Measurements from ENCODE around the gene USP25. TPM values are rescaled to one million over a fixed set of nuclear protein-coding genes. Genes with fewer than 3 reads are reported as not detected.

Gene USP25
- total and polyA plus RNA-seq, 10 donors, result 9.3 to 62.2 (median 48.2) TPM

DNA sequence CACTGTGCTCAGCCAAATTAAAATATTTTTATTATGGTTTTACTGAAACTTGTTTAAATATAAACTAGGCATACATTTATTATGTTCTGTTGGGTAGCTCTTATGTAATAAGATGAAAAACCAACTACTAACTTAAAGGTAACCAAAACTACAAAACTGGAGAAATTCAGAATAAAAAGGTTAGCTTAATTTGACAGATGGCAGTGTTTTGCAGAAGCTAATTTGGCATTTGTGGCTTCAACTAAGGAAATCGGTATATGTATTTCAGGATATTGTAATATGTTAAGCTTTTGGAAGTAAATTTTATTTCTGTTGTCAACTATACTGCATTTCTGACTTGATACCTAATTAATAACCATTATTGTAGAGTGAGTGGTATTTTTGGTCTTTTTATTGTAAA lies 18.8 kb downstream of the USP25 start:
- TF ChIP-seq POLR2A (IDR thresholded peaks at IDR 0.05), result no peak
- no peak for TF ChIP-seq POLR2AphosphoS5 (IDR thresholded peaks at IDR 0.05)
- intact Hi-C loops (cut with DNase I; ENCODE audit: low total_unique reads), result no loop called here
- Histone ChIP-seq H3K27me3 (replicated peaks in 1 of 7) (no peaks in the 10 kb centered on the region), H3K27ac (no peak overlapping the region), H3K36me3 (peaks cover 0 to 3% (median 0%) of the 10 kb centered on the region in 6 donors), H3K9me3 (no peaks in the 10 kb centered on the region), H3K4me3 (no peak overlapping the region), H3K4me1 (peaks cover 14 to 97% (median 57%) of the 10 kb centered on the region in 6 donors)
- 32 to 56% (median 44%) methylated on average over 1 of the region's 1 CpG for WGBS, 5 donors
- DNase-seq, result no peak

DNA sequence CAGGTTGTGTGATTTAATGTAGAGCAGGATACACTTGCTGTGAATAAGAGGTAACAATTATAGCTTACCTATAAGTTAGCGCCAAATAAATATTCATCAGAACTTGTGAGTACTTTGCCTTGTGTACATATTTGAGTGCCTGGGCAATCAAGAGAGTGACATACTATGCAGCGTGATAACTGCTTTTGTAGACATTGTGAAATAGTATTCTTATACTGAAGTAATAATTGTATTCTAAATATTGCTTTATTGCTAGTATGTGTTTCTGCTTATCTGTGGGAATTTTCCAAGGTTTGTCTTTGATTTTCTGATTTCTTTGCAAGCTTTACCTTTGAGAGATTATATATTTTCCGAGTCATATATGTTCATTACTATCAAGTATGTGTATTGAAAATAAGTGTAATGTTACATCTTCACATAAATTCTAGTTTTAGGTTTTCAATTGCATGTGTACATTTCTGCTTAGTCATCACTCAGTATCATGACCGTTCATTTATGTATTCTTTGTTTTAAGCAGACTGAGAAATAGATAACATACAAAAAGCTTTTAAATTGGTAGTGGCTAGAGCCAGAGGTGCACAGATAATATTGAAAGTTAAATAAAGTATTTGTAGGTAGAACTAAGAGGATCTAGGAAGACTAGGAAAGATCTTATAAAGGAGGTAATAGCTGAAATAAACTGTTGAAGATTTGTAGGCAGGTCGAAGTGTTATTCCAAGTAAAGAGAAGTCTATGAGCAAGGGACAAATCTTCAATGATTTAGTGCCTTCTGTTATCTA lies 19.5 kb downstream of the USP25 start:
- intact Hi-C loops (cut with DNase I; ENCODE audit: low total_unique reads), result no loop called here
- TF ChIP-seq, protein P1, sequence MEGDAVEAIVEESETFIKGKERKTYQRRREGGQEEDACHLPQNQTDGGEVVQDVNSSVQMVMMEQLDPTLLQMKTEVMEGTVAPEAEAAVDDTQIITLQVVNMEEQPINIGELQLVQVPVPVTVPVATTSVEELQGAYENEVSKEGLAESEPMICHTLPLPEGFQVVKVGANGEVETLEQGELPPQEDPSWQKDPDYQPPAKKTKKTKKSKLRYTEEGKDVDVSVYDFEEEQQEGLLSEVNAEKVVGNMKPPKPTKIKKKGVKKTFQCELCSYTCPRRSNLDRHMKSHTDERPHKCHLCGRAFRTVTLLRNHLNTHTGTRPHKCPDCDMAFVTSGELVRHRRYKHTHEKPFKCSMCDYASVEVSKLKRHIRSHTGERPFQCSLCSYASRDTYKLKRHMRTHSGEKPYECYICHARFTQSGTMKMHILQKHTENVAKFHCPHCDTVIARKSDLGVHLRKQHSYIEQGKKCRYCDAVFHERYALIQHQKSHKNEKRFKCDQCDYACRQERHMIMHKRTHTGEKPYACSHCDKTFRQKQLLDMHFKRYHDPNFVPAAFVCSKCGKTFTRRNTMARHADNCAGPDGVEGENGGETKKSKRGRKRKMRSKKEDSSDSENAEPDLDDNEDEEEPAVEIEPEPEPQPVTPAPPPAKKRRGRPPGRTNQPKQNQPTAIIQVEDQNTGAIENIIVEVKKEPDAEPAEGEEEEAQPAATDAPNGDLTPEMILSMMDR (IDR thresholded peaks at IDR 0.05 in 8 of 11, conservative IDR thresholded peaks at IDR 0.05 in 3 of 11), result no peak
- TF ChIP-seq POLR2A (IDR thresholded peaks at IDR 0.05), result no peak
- no peak for TF ChIP-seq POLR2AphosphoS5 (IDR thresholded peaks at IDR 0.05)
- 69 to 82% (median 74%) methylated on average over 5 of the region's 5 CpGs for WGBS, 5 donors
- no peaks in the 10 kb centered on the region for H3K27me3 ChIP-seq (replicated peaks in 1 of 7)
- DNase-seq, result no peak
- H3K36me3 ChIP-seq, result no peaks in the 10 kb centered on the region
- no peak overlapping the region for H3K27ac ChIP-seq
- no peak overlapping the region for H3K4me3 ChIP-seq
- no peaks in the 10 kb centered on the region for H3K9me3 ChIP-seq
- H3K4me1 ChIP-seq, result peaks cover 19 to 97% (median 61%) of the 10 kb centered on the region in 6 donors

DNA sequence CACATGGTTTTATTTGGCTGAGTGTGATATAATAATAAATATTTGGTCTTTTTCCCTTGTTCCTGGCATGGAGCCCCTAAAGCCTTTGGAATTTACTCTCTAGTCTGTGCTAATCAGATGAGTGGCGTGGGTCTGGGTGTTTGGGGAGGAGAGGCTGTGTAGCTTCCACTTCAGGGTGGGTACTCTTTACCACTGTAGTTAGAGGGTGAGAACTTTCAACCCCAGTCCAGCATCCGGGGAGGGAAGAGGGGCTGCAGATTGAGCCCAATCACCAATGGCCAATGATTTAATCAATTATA lies 20.0 kb downstream of the USP25 start:
- TF ChIP-seq POLR2AphosphoS5 (IDR thresholded peaks at IDR 0.05) (no peak), POLR2A (IDR thresholded peaks at IDR 0.05) (no peak)
- TF ChIP-seq, protein P1 (IDR thresholded peaks at IDR 0.05 in 8 of 11, conservative IDR thresholded peaks at IDR 0.05 in 3 of 11), result no peak
- no peak overlapping the region for H3K4me3 ChIP-seq
- H3K9me3 ChIP-seq, result no peaks in the 10 kb centered on the region
- peaks cover 25 to 98% (median 66%) of the 10 kb centered on the region in 6 donors for H3K4me1 ChIP-seq
- no peak overlapping the region for H3K27ac ChIP-seq
- no peak for DNase-seq
- H3K36me3 ChIP-seq, result no peaks in the 10 kb centered on the region
- intact Hi-C loops (cut with DNase I; ENCODE audit: low total_unique reads), result no loop called here
- H3K27me3 ChIP-seq (replicated peaks in 1 of 7), result no peaks in the 10 kb centered on the region
- WGBS, 5 donors, result 75 to 87% (median 77%) methylated on average over 2 of the region's 2 CpGs

DNA sequence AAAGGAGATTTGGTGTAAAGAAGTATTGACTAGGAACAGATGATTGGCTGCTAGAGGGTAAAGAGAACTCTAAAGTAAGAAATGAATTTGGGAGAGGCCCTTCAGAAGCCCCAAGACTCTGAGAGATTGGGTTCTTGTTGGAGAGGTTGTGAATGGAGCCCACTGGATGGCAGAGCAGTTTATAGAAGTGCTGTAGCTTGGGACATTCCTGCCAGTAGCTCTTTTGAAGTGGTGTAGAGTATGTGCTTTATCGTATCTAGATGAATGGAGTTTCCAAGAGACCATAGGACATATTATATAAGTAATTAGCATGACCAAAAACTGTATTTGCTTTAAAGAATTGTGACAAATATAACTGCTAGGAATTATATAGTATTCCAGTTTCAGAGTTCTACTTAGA lies 21.3 kb downstream of the USP25 start:
- no peak for DNase-seq
- TF ChIP-seq, protein P1 (IDR thresholded peaks at IDR 0.05 in 8 of 11, conservative IDR thresholded peaks at IDR 0.05 in 3 of 11), result no peak
- TF ChIP-seq POLR2A (IDR thresholded peaks at IDR 0.05) (no peak), POLR2AphosphoS5 (IDR thresholded peaks at IDR 0.05) (no peak)
- Histone ChIP-seq H3K4me1 (peaks cover 25 to 98% (median 75%) of the 10 kb centered on the region in 6 donors), H3K27ac (no peak overlapping the region), H3K36me3 (no peaks in the 10 kb centered on the region), H3K4me3 (no peak overlapping the region), H3K9me3 (no peaks in the 10 kb centered on the region), H3K27me3 (replicated peaks in 1 of 7) (no peaks in the 10 kb centered on the region)
- intact Hi-C loops (cut with DNase I; ENCODE audit: low total_unique reads), result no loop called here
- WGBS, 5 donors, result 73 to 90% (median 82%) methylated on average over 1 of the region's 1 CpG
